NCI-H1417 treated with DMSO at 0.1 percent for 48 hours (cell line): ENCODE measurements around the gene CHEK2.
"Not testable (repeated sequence)": the region's sequence is repeated elsewhere in the genome, so short reads cannot be mapped to it uniquely, and the experiment has no call there.

ENCODE experiments used
- DNase-seq: peaks from one replicate; lab custom pipeline; 2025; lab: John Stamatoyannopoulos, UW

The CHEK2 gene

DNA sequence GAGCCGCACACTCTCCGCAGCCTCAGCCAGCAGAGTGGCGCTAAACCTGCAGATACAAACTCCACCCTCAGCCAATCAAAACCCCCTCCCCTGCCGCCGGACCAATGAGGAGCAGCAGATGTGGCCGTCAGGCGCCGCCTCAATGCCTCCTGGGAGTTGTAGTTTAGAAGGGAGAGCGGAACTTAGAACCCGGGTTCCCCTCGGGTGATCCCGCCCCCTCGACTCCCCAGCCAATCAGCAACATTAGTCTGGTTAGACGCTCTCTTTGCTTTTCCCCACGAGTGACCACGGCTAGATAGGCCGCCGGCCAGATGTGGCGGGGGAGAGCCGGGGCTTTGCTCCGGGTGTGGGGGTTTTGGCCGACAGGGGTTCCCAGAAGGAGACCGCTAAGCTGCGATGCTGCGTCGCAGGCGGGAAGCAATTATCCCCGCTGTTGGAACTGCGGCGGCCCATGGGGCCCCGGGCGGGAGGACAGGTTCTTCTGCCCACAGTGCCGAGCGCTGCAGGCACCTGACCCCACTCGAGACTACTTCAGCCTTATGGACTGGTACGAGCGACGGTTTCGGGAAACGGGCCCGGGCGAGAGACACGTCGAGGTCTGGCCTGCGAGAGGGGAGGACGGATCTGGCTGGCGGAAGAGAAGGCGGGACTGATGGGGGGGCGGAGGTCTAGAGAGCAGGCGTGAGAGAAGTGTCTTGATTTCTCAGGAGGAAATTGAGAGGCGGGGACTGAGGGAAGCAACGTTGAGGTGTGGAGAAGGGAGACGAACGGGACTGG, at the start of gene CHEK2, which contains the start of gene HSCB:
Gene CHEK2, minus strand, starts transcription at position 36 of the 777 bp plus-strand sequence. CDS start 7,099 bp downstream, outside the sequence.
Gene HSCB, plus strand, starts transcription at position 255 of the 777 bp plus-strand sequence. Its CDS starts 57 bp downstream, at position 312.
- DNase-seq, result peak; percentile 87

DNA sequence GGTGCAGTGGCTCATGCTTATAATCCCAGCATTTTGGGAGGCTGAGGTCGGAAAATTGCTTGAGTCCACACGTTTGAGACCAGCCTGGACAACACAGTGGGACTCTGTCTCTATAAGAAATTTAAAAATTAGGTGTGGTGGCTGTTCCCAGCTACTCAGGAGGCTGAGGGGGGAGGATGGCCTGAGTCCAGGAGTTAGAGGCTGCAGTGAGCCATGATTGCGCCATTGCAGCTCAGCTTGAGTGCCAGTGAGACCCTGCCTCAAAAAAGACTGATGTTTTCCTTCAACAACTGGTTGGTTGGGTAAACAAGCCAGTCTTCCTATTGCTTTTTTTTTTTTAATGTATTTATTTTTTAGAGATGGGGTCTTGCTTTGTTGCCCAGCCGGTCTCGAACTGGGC, 49.5 kb upstream of the CHEK2 start:
- no peak for DNase-seq

DNA sequence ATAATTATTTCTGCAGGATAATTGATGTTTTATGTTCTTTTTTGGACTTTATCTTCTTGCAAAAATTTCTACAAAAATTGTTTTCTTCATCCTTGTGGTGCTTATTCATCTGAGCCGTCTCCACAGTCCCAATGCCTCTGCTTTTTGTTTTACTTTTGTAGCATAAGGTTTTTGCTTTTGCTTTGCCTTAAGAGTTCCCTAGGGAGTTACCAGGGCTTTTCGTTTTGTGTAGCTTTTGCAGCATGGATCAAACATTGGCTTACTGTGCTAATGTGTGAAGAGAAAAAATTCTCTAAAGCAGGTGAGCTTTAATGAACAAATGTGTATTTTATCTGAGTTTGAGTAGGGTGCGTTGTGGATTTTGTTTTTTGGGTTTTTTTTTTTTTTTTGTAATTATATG, 47.0 kb upstream of the CHEK2 start:
- DNase-seq, result no peak

DNA sequence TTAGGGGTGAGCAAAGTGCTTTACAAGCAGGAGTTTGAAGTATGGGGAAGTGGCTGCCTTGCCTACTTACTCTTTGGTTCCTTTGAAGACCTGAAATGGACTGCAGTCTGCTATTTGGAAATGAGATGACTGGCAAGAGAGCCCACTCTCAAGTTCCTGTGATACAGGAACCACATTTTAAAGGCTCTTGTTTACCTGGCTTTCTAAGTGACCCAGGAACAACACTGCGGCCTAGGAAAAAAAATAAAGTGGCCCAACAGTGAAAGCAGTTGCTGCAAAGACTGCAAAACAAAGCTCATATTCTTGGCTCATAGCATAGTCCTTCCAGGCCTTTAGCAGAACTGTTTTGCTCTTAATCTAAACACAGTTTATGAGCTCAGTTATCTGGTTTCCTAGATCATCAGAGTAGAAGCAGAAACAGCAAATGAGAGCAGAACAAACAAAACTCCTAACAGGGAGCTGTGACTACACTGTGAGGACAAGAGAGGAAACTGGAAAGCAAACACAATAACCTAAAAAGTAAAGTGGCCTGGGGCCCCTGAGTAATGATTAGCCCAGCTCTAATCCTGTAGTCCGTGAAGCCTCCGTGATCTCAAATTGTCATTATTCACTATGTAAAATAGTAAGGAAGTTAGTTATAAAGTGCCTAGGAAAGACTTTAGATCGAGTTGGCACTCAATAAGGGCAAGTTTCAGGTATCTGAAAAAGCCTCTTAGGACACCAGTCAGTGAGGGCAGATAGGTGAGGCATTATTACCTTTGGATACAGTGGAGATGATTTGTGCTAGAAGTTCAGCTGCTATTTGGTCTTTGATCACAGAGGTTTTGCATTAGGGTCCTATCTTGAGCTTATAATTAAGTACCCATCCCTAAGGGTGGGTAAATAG, 42.4 kb upstream of the CHEK2 start:
- no peak for DNase-seq

DNA sequence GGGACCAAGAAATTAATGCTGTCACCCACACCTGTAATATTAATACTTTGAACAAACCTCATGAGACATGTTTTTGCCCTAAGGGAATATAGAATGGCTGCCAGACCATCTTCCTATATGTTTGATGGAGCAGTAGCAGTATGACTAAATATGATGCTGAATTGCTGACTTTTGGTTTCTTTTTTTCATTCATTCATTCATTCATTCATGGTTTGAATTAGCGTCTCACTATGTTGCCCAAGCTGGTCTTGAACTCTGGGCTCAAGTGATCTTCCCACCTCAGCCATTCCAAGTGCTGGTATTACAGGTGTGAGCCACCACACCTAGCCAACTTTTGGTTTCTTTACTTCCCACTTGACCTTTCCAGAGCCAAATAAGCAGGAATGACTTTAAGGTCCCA, 38.7 kb upstream of the CHEK2 start:
- no peak for DNase-seq

DNA sequence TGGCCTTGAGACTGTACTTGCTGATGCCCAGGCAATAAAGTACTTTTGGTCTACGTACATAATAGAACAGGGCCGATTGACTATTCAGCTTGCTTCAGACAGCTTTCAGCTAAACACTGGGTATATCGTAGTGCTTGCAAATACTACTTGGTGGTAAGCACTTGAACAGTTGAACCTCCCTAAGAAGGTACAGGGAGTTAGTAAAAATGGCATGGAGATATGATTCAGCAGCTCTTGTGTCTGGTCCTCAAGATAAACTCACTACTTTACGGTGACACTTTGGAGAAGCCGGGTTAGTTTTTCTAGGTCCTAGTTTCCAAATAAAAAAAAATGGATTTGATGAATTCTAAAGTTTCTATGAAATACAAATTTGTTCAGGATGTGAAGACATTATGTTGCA, 38.2 kb upstream of the CHEK2 start:
- DNase-seq, result no peak

DNA sequence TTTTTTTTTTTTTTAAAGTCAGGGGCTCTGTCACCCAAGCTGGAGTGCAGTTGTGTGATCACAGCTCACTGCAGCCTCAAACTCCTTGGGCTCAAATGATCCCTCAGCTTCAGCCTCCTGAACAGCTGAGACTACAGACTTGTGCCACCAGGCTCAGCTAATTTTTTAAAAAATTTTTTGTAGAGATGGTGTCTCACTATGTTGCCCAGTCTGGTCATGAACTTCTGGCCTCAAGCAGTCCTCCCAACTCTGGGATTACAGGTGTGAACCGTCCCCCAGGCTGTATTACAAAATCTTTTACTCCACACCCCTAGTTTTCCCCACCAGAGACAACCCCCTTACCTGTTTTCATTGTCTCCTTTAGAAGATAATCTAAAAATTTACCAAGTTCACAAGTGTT, 32.8 kb upstream of the CHEK2 start:
- no peak for DNase-seq

DNA sequence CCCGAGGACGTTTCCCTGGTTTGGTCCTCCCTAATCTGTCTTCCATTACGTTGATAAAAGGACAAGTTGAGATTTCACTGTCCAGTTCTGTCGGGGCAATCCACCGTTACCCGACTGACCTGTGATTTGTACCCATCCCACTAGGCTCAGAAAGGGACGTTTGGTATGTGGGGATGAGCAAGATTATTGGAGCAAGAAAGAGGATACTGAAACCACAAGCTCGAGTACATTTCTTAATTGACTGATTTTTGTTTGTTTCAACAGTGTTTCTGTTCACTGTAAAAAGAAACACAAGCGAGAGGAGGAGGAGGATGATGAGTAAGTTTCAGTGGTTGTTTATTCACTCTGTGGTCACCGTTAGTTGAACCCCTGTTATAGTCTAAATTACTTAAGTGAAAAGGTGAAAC, 31.8 kb upstream of the CHEK2 start:
- DNase-seq, result no peak

DNA sequence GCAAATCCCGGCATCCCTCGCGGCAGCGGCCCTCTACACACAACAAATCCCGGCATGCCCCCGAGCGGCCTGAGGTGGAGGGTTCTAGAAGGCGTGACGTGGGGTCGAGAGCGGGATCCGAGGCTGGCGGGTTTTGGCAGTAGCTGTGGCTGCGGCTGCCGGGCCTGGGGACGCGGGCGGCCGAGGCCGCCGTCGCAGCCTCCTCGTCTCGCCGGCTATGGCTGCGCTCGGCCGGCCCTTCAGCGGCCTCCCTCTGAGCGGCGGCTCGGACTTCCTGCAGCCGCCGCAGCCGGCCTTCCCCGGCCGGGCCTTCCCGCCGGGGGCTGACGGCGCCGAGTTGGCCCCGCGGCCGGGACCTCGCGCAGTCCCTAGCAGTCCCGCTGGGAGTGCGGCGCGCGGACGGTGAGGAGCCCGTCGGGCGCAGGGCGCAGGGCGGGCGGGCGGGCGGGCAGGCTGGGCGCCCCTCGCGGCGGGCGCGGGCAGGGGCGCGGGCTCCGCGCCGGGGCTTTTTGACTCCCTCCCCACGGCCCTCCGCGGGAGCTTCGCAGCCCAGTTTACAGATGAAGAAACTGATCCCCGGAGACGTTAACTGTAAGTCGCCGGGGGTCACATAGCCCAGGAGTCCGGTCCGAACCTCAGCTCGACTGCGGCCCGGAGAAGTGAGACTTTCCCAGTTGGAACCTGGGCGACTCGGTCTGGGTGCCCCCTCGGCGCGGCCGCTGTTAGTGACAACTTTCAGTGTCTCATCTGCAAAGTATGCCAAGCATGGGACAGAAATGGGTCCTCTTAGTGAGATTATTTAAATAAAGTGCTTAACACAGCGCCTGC, 31.2 kb upstream of the CHEK2 start, which contains the start of gene CCDC117:
Gene CCDC117, plus strand, starts transcription at position 63 of the 828 bp plus-strand sequence. Its CDS starts 155 bp downstream, at position 218.
- peak; percentile 50 for DNase-seq

DNA sequence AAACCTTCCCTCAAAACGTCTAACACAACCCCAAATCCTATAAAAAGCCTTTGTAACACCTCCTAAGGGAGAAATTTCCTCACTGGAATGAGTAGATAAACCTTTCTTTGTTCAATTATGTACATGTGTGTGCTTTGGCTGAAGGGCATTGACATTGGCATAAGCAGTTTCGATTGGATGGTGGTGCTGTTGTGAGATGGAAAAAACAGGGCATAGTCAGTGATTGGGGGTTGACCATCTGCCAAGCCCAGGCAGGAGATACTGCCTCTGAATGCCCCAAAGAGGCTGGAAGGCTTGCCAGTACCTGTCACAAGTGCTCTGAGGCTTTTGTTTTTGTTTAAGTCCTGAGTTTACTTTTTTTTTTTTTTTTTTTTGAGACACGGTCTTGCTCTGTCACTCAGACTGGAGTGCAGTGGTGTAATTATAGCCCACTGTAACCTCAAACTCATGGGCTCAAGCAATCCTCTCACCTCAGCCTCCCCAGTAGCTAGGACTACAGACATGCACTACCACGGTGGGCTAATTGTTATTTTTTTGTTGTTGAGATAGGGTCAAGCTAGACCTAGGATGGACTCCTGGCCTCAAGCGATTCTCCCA, 29.7 kb upstream of the CHEK2 start:
- DNase-seq, result no peak

DNA sequence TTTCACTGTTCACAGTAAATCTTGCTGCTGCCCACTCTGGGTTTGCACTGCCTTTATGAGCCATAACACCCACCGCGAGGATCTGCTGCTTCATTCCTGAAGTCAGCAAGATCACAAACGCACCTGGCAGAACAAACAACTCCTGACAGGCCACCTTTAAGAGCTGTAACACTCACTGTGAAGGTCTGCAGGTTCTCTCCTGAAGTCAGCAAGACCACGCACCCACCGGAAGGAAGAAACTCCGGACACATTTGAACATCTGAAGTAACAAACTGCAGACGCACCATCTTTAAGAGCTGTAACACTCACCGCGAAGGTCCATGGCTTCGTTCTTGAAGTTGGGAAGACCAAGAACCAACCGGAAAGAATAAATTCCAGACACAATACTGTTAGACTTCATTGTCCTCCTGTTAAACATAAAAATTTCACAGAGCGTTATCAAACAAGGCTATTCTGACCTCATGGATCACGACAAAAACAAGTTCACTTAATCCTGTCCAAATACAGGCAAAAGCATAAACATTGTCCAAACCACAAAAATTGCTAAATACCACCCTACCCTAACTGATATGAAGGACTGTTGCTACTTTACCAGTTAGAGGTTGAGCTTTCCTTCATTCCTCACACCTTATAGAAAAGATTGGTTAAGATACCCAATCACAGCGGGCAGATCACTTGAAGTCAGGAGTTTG, 27.9 kb upstream of the CHEK2 start:
- DNase-seq, result no peak

DNA sequence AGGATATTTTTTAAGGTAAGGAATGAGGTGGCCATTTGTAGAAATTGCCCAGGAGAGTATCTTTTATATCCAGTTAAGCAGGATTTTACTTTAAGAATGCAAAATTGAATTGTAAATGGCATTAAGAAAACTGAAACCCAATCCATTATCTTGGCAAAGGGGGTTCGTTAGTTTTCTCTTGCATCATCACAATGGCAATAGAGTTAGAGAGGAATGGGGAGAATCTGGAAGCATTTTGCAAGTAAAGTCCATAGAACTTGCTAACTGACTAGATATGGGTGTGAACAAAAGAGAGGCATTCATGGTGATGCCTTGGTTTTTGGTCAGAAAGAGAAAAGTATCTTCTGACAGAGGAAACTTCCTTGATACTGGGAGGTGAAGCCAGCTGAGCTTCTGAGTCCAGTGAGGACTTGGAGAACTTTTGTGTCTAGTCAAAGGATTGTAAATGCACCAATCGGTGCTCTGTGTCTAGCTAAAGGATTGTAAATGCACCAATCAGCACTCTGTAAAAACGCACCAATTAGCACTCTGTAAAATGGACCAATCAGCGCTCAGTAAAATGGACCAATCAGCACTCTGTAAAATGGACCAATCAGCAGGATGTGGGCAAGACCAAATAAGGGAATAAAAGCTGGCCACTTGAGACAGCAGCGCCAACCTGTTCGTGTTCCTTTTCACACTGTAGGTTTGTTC, 27.2 kb upstream of the CHEK2 start:
- DNase-seq, result no peak

DNA sequence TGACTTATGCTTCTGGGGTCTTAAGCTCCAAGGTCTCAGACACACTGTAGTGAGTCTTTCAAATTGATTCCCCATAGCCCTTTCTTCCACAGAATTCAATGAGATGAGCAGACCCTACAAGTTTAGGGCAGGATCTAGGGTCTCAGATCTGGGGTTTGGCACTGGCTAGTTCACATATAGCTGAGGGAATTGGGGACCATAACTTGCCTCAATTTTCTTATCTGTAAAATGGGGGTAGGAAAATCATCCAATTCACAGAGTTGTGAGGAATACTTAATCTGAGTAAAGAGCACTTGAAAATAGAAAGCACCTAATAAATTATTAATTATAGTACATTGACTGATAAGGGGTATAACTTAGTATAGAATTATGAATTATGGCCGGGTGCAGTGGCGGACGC, 25.0 kb upstream of the CHEK2 start:
- DNase-seq, result no peak

DNA sequence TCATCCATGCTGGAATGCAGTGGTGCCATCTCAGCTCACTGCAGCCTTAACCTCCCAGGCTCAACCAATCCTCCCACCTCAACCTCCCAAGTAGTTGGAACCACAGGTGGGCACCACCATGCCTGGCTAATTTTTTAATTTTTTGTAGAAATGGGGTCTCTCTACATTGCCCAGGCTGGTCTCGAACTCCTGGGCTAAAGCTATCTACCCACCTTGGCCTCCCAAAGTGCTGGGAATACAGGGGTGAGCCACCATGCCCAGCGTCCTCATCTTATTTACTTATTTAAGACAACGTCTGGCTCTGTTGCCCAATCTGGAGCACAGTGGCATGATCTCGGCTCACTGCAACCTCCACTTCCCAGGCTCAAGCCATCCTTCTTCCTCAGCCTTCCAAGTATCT, 20.4 kb upstream of the CHEK2 start:
- DNase-seq, result not testable (repeated sequence)

DNA sequence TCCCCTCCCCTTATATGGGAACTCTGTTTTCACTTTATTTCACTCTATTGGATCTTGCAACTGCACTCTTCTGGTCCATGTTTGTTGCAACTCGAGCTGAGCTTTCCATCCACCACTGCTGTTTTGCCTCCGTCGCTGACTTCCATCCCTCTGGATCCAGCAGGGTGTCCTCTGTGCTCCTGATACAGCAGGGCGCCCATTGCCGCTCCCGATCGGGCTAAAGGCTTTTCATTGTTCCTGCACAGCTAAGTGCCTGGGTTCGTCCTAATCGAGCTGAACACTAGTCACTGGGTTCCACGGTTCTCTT, 19.8 kb upstream of the CHEK2 start:
- no peak for DNase-seq

DNA sequence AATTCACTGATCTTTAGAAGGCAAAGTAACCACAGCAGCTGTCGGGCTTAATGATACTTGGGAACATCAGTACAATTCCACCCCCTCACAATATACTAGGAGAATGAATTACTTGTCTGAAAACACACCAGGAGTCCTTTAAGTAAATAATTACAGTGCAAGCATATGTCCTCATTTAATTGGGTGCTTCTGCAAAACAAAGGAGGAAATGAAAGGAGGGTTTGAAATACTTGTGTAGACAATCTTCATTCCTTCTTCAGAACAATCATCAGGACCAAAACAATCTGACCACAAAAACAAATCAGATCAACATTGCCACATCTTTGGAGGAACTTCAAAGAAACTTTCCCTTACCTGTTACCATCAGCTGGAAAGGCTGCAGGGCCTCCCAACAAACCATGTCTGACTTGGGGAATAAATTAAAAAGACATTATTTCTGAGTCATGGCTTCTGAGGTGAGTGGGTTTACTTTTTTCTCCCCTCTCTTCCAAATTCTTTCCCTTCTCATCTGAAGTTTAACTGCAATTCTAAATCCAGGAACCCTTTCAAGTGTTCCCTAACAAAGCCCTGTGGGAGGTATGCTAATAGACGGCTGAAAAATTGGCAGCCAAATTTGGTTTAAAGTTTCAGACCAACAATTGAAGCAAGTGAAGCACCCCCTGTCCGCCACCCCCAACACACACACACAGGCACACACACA, 18.4 kb upstream of the CHEK2 start:
- peak; percentile 18 for DNase-seq

DNA sequence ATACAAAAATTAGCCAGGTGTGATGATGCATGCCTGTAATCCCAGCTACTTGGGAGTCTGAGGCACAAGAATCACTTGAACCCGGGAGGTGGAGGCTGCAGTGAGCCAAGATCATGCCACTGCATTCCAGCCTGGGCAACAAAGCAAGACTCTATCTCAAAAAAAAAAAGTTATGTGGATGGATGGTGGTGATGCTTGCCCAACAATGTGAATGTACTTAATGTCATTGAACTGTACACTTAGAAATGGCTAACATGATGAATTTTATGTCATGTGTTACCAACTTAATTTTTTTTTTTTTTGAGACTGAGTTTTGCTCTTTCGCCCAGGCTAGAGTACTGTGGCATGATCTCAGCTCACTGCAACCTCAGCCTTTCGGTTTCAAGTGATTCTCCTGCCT, 12.9 kb upstream of the CHEK2 start:
- not testable (repeated sequence) for DNase-seq

DNA sequence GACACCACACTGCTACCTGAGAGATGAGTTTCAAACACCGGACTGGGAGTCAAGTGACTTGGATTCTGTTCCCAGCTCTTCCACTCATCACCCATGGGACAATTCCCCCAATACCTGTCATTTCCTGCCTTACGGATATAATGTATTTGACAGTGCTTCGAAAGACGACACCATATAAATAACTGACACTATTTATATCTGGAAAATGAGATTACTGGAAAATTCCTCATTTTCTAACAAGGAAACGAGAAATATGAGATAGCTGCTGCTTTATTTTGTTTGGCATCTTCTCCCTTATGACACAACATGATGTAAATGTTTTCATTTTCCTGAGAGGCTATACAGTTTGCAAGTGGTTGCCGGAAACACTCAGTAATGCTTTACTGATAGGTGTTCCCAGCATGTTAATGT, 8.9 kb upstream of the CHEK2 start:
- no peak for DNase-seq

DNA sequence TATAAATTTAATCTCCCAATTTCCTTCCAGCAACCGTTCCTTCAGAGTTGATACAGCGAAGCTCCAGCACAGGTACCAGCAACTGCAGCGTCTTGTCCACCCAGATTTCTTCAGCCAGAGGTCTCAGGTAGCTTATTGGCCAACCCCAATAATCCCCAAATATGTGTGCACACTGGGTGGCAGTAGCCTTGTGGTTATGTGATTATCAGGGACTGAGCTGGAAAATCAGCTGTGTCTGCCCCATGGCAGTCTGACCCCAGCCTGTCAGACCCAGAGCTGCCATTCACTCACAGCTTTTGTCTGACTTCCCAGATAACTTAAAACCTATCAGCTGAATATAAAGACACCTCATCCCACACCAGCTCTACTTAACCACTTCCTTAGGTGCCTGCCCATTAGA, 2.2 kb upstream of the CHEK2 start:
- DNase-seq, result no peak

DNA sequence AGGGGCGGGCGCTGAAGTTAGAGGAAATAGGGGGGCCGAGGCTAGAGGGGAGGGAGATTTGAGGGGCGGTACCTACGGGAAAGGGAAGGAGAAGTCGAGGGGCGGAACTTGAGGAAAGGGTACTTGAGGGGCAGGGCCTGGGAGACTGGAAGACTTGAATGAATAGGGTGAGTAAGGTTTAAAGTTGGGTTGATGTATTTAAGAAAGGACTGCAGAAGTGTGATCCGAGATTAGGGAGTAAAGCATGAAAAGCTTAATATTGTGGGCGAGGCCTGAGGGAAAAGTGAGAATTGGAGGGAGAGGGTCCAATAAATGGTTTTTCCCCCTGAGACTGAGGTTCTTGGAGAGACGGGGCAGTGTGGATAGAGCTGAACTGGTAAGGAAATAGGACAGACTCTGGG, 942 bp upstream of the CHEK2 start:
- no peak for DNase-seq
